DOHH2 (cell line): ENCODE data around the gene YWHAQ.

Experiments used
- H3F3A ChIP-seq: fragments of 200-600 bp; sonication (generic), shearing (Covaris generic); 2 replicates; pipeline ENCODE4 v1.6.0; 2016; ENCODE audit warnings: antibody characterized with exemption, mild to moderate bottlenecking; ENCODE audit not compliant: control insufficient read depth, insufficient read depth
- H3K27ac ChIP-seq: fragments of 200-600 bp; sonication (generic); 2 replicates; pipeline ENCODE4 v1.5.1; 2014; ENCODE audit warnings: low read depth, mild to moderate bottlenecking, low read length, moderate library complexity
- H3K27me3 ChIP-seq: fragments of 200-600 bp; sonication (generic); 2 replicates; pipeline ENCODE4 v1.6.1; 2014; ENCODE audit warnings: mild to moderate bottlenecking, low read length, mixed read lengths; ENCODE audit not compliant: control insufficient read depth
- H3K36me3 ChIP-seq: fragments of 200-600 bp; sonication (generic); 2 replicates; pipeline ENCODE4 v1.6.1; 2014; ENCODE audit warnings: mild to moderate bottlenecking, low read length, moderate library complexity, mixed read lengths; ENCODE audit not compliant: control insufficient read depth
- H3K4me1 ChIP-seq: fragments of 200-600 bp; sonication (generic); 2 replicates; pipeline ENCODE4 v1.6.1; 2014; ENCODE audit warnings: mild to moderate bottlenecking, low read length, mixed read lengths; ENCODE audit not compliant: control insufficient read depth
- H3K4me2 ChIP-seq: fragments of 200-600 bp; sonication (generic); 2 replicates; pipeline ENCODE4 v1.6.0; 2014; ENCODE audit warnings: mild to moderate bottlenecking, low read length, moderate library complexity
- H3K4me3 ChIP-seq: fragments of 200-600 bp; sonication (generic); 2 replicates; pipeline ENCODE4 v1.5.1; 2014; ENCODE audit warnings: mild to moderate bottlenecking, low read length, mixed read lengths
- H3K79me2 ChIP-seq: fragments of 200-600 bp; sonication (generic); 2 replicates; pipeline ENCODE4 v1.6.1; 2014; ENCODE audit warnings: mild to moderate bottlenecking, low read length, mixed read lengths; ENCODE audit not compliant: control insufficient read depth
- H3K9me2 ChIP-seq: fragments of 200-600 bp; sonication (generic); replicated peaks from 2 replicates; pipeline ENCODE4 v1.6.1; 2014; ENCODE audit warnings: mild to moderate bottlenecking, low read length, mixed read lengths; ENCODE audit not compliant: control insufficient read depth
- H3K9me3 ChIP-seq: fragments of 200-600 bp; sonication (generic); 2 replicates; pipeline ENCODE4 v1.6.1; 2014; ENCODE audit warnings: antibody characterized with exemption, low read length, mixed read lengths; ENCODE audit not compliant: control insufficient read depth, insufficient read depth
- H4K20me1 ChIP-seq: fragments of 200-600 bp; sonication (generic); 2 replicates; pipeline ENCODE4 v1.6.0; 2014; ENCODE audit warnings: low read depth, mild to moderate bottlenecking, antibody characterized with exemption, low read length, moderate library complexity; ENCODE audit not compliant: control insufficient read depth, insufficient read depth
- EZH2phosphoT487 ChIP-seq: fragments of 200-600 bp; sonication (generic); IDR thresholded peaks from 2 replicates; pipeline ENCODE4 v1.6.1; 2017; ENCODE audit warnings: borderline replicate concordance, mild to moderate bottlenecking, antibody characterized with exemption, low read length, moderate library complexity, mixed read lengths
- TF ChIP-seq, protein P1 (sequence below): fragments of 200-600 bp; sonication (generic); IDR thresholded peaks from one replicate; pipeline ENCODE4 v1.5.1; 2014; ENCODE audit warnings: antibody characterized with exemption, mild to moderate bottlenecking, low read depth, low read length; ENCODE audit not compliant: poor library complexity, severe bottlenecking

Gene YWHAQ

GRCh38 chr2:9660154-9660553 is 29.4 kb upstream of the YWHAQ start:
- Histone ChIP-seq H4K20me1 (no peaks in the 10 kb centered on the region), H3K4me1 (no peaks in the 10 kb centered on the region), H3K9me3 (no peaks in the 10 kb centered on the region), H3F3A (no peaks in the 10 kb centered on the region), H3K4me2 (no peak overlapping the region), H3K27me3 (peaks cover 48% of the 10 kb centered on the region), H3K36me3 (no peaks in the 10 kb centered on the region), H3K27ac (no peak overlapping the region), H3K4me3 (no peak overlapping the region), H3K9me2 (no peaks in the 10 kb centered on the region), H3K79me2 (no peaks in the 10 kb centered on the region)
- TF ChIP-seq, protein P1, sequence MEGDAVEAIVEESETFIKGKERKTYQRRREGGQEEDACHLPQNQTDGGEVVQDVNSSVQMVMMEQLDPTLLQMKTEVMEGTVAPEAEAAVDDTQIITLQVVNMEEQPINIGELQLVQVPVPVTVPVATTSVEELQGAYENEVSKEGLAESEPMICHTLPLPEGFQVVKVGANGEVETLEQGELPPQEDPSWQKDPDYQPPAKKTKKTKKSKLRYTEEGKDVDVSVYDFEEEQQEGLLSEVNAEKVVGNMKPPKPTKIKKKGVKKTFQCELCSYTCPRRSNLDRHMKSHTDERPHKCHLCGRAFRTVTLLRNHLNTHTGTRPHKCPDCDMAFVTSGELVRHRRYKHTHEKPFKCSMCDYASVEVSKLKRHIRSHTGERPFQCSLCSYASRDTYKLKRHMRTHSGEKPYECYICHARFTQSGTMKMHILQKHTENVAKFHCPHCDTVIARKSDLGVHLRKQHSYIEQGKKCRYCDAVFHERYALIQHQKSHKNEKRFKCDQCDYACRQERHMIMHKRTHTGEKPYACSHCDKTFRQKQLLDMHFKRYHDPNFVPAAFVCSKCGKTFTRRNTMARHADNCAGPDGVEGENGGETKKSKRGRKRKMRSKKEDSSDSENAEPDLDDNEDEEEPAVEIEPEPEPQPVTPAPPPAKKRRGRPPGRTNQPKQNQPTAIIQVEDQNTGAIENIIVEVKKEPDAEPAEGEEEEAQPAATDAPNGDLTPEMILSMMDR, result no peak
- TF ChIP-seq EZH2phosphoT487, result no peak

DNA sequence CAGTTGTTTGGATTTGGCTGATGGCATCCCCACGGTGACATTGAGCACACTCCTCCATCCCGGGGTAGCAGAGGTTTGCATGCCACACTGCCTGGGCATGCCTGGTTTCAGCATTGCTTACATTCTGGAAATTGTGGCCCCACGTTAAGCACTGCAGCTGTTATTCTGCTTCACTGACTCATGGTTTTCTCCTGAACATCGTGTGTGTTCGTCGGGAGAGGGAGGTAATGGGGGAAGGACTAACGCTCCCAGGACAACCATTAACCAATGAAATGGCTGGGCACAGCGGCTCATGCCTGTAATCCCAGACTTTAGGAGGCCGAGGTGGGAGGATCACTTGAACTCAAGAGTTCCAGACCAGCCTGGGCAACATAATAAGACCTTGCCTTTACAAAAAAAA is 28.2 kb upstream of the YWHAQ start:
- Histone ChIP-seq H3K4me2 (no peak overlapping the region), H3K9me3 (no peaks in the 10 kb centered on the region), H3K4me3 (no peak overlapping the region), H3F3A (no peaks in the 10 kb centered on the region), H3K36me3 (no peaks in the 10 kb centered on the region), H3K27ac (no peak overlapping the region), H3K79me2 (no peaks in the 10 kb centered on the region), H3K9me2 (no peaks in the 10 kb centered on the region), H4K20me1 (no peaks in the 10 kb centered on the region), H3K27me3 (peaks cover 52% of the 10 kb centered on the region), H3K4me1 (no peaks in the 10 kb centered on the region)
- TF ChIP-seq, protein P1, result no peak
- TF ChIP-seq EZH2phosphoT487, result no peak

DNA sequence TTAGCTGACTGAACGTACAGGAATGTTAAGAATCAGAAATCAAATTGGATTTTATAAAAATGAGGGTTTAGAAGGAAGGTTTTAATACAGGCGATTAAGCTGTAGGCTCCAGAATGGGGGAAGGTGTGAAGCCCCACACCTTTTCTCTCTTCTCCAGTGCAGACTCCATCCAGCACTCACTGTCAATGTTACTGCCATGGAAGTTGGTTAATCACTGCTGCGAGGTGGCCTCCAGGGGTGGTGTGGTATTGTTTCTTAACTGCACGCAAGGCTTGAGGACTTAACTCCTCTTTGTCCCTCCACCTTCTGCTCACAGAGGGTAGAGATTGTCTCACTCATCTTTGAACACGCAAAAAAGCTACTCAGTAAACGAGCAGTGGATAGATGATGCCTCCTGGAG is 26.9 kb upstream of the YWHAQ start:
- Histone ChIP-seq H3K79me2 (no peaks in the 10 kb centered on the region), H4K20me1 (no peaks in the 10 kb centered on the region), H3K36me3 (no peaks in the 10 kb centered on the region), H3K27ac (no peak overlapping the region), H3K4me2 (no peak overlapping the region), H3K4me1 (no peaks in the 10 kb centered on the region), H3K9me3 (no peaks in the 10 kb centered on the region), H3F3A (no peaks in the 10 kb centered on the region), H3K9me2 (no peaks in the 10 kb centered on the region), H3K4me3 (no peak overlapping the region), H3K27me3 (peaks cover 48% of the 10 kb centered on the region)
- TF ChIP-seq, protein P1, result no peak
- no peak for TF ChIP-seq EZH2phosphoT487

DNA sequence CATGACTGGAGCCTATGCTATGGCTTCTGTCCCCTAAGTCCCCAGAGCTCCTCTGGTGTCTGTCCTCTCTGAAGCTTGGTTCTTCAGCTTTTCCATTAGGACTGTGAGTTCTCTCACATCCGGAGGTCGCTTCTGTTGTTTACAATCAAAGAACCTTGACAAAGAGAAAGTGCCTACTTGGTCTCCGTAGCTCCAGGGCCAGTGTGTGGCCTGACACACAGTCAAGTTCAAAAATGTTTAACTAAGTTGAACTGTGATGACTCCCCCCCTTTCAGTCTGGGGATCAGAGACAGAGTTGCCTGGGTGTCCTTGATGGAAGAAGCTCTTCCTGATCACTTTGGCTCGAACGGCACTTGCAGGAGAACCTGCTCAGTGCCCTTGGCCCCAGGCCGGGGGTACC is 26.3 kb upstream of the YWHAQ start:
- no peak overlapping the region for H3K4me3 ChIP-seq
- H3K4me2 ChIP-seq, result no peak overlapping the region
- no peak overlapping the region for H3K27ac ChIP-seq

More for the DNA sequence above, 26.3 kb upstream of the YWHAQ start:
- Histone ChIP-seq H3F3A (no peaks in the 10 kb centered on the region), H3K36me3 (no peaks in the 10 kb centered on the region), H4K20me1 (no peaks in the 10 kb centered on the region), H3K4me1 (no peaks in the 10 kb centered on the region), H3K9me3 (no peaks in the 10 kb centered on the region), H3K27me3 (peaks cover 53% of the 10 kb centered on the region), H3K79me2 (no peaks in the 10 kb centered on the region), H3K9me2 (no peaks in the 10 kb centered on the region)
- no peak for TF ChIP-seq EZH2phosphoT487
- TF ChIP-seq, protein P1, result no peak
